Activated CD4-positive, alpha-beta T cell treated with anti-CD3 and anti-CD28 coated beads for 36 hours (primary cell): Measurements from ENCODE around the gene PHC2. TPM values are rescaled to one million over a fixed set of nuclear protein-coding genes. Genes with fewer than 3 reads are reported as not detected.

Experiments
- ATAC-seq: fragments of 200-7000 bp; cut with Tn5 transposase; one replicate; pipeline ENCODE4 v1.10.0; 2021; ENCODE audit warnings: mild to moderate bottlenecking, moderate library complexity
- CTCF ChIA-PET: fragments of 350-600 bp; sonication (Branson Sonifier 250); formaldehyde crosslinking; loops from one replicate; lab custom pipeline; 2021; ENCODE audit warnings: antibody characterized with exemption; lab: Charles Lee
- POLR2A ChIA-PET: fragments of 350-600 bp; sonication (Branson Sonifier 250); formaldehyde crosslinking; loops from one replicate; lab custom pipeline; 2021; ENCODE audit warnings: antibody characterized with exemption, inconsistent platforms; lab: Charles Lee
- DNase-seq: peaks from one replicate; pipeline ENCODE4 v3.0.0-alpha.2; 2020
- H3K27ac Mint-ChIP-seq: one replicate; pipeline ENCODE4 v1.8.0; 2021; ENCODE audit warnings: mixed read lengths
- H3K27me3 Mint-ChIP-seq: one replicate; pipeline ENCODE4 v1.8.0; 2021; ENCODE audit warnings: mixed read lengths
- H3K36me3 Mint-ChIP-seq: one replicate; pipeline ENCODE4 v1.8.0; 2021; ENCODE audit warnings: low read depth, mixed read lengths
- H3K4me1 Mint-ChIP-seq: one replicate; pipeline ENCODE4 v1.8.0; 2021; ENCODE audit warnings: mixed read lengths
- H3K4me3 Mint-ChIP-seq: one replicate; pipeline ENCODE4 v1.8.0; 2021; ENCODE audit warnings: mild to moderate bottlenecking, moderate library complexity, mixed read lengths
- H3K9me3 Mint-ChIP-seq: one replicate; pipeline ENCODE4 v1.8.0; 2021; ENCODE audit warnings: low read depth, mixed read lengths
- intact Hi-C, 2 experiments: fragments of 100-400 bp; cut with DNase I in 1 of 2; cut with micrococcal nuclease in 1 of 2; formaldehyde crosslinking; loops; one replicate each; pipeline versions ENCODE4 v1.14.2 to v1.15.1; 2022 to 2024; cut with DNase I, micrococcal nuclease
- total RNA-seq, 2 experiments: library from RNA; stranded (reverse); gene quantifications; one replicate each; pipeline ENCODE4 v1.2.3, GENCODE V29; 2021

The PHC2 gene
- total RNA-seq, 2 experiments from 2014 or later, result 23.8 to 28.4 TPM

DNA sequence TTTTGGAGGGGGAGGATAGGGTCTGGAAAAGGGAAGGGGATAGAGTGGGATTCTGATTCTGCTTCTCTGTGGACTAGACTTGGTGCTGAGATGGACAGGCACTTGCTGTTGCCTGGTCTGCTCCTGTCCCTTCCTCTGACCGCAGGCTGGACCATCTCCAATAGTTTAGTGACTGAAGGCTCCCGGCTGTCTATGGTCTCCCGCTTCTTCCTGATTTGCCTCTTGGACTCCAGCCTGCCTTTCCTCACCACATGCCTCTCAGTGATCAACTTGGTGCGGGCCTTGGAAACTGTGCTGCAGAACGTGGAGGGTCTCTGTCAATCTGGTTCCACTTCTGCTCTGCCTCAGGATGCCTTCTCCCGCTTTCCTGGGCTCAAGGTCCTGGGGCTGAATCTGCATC, 35.3 kb upstream of the PHC2 start:
- Mint-ChIP-seq H3K4me3 (no peak overlapping the region), H3K36me3 (no peaks in the 10 kb centered on the region), H3K27ac (no peak overlapping the region), H3K27me3 (no peaks in the 10 kb centered on the region), H3K4me1 (peaks cover 4% of the 10 kb centered on the region), H3K9me3 (no peaks in the 10 kb centered on the region)
- ATAC-seq (no peak), DNase-seq (no peak)
- CTCF ChIA-PET, result interaction anchor here (0.6 to 2.5 kb wide), 2 partner anchors 170 to 338 kb away, joined by 3 to 11 read pairs; no protein-coding TSS in a partner anchor
- POLR2A ChIA-PET, result no interaction called here
- intact Hi-C loops, result no loop called here

DNA sequence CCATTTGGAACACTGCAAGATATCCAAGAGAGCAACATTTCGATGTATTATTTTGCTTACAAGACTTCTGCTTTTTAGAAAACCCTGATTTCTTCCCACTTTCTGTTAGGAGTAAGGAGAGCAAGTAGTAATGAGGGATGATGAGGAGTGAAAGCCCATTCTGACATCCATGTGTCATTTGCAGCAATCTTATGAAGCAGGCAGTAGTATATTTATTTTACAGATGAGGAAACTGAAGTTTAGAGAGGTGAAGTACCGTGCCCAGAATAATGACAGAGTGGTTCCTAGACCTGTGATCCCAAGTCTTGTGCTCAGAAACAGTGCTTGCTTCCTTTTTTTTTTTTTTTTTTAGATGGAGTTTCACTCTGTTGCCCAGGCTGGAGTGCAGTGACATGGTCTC, 34.4 kb upstream of the PHC2 start:
- no peak for DNase-seq
- no peaks in the 10 kb centered on the region for H3K27me3 Mint-ChIP-seq
- no peak for ATAC-seq
- no peak overlapping the region for H3K4me3 Mint-ChIP-seq
- no peaks in the 10 kb centered on the region for H3K9me3 Mint-ChIP-seq
- H3K4me1 Mint-ChIP-seq, result no peaks in the 10 kb centered on the region
- ChIA-PET CTCF (no interaction called here), POLR2A (no interaction called here)
- H3K27ac Mint-ChIP-seq, result no peak overlapping the region
- no peaks in the 10 kb centered on the region for H3K36me3 Mint-ChIP-seq
- intact Hi-C loops, result no loop called here

DNA sequence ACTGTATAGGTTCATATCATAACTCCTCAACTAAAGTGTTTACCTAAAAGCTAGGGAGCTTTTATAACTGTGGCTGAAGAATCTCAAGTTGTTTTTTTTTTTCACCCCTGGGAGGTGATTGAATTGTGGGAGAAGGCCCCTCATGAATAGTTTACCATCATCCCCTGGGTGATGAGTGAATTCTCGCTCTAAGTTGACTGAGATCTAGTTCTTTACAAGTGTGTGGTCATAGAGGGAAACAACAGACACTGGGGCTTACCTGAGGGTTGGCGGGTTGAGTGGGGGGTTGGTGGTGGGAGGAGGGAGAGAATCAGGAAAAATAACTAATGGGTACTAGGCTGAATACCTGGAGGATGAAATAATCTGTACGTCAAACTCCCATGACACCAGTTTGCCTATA, 33.7 kb upstream of the PHC2 start:
- ATAC-seq, result no peak

DNA sequence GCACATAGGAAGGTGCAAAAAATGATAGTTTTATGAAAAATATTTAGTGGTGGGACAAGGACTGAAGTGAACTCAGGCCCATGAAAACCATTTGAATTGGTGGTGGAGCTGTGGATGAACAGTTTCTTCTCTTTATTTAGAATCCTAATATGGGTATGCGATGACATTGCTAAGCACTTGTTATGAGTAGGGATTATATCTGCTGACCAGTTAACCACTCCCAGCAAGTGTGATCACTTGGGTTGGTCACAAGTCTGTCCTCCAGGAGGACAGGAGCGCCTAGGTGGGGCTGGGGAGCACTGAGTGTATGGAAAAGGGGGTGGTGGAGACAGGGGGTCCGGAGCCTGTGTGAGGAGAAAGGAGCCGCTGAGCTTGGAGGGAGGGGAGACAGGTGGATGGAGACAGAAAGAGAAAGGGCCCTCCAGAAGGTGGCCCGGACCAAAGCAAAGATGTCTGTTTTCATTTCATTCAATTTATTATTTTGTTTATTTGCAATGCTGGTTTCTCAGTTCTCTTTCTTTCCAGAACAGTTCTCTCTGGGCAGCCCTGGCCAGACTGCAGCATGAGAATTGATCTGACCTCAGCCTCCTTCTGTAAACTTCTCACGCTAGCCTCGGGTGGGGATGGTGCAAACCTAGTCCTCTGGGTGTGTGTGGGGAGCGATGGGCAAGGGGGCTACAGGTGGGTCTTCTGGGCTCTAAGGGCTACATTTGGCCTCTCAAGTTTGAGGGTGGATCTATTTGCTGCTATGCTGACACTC, 31.7 kb upstream of the PHC2 start:
- no peaks in the 10 kb centered on the region for H3K9me3 Mint-ChIP-seq
- ATAC-seq (no peak), DNase-seq (no peak)
- CTCF ChIA-PET, result no interaction called here
- POLR2A ChIA-PET, result no interaction called here
- H3K4me1 Mint-ChIP-seq, result no peaks in the 10 kb centered on the region
- H3K36me3 Mint-ChIP-seq, result no peaks in the 10 kb centered on the region
- intact Hi-C loops, result no loop called here
- H3K27me3 Mint-ChIP-seq, result peaks cover 5% of the 10 kb centered on the region
- H3K4me3 Mint-ChIP-seq, result no peak overlapping the region
- no peak overlapping the region for H3K27ac Mint-ChIP-seq

More for the DNA sequence above, 33.7 kb upstream of the PHC2 start:
- DNase-seq, result no peak
- H3K27ac Mint-ChIP-seq, result no peak overlapping the region
- no peaks in the 10 kb centered on the region for H3K9me3 Mint-ChIP-seq
- CTCF ChIA-PET, result no interaction called here
- no peaks in the 10 kb centered on the region for H3K36me3 Mint-ChIP-seq
- no peaks in the 10 kb centered on the region for H3K27me3 Mint-ChIP-seq
- intact Hi-C loops, result no loop called here
- H3K4me3 Mint-ChIP-seq, result no peak overlapping the region
- no peaks in the 10 kb centered on the region for H3K4me1 Mint-ChIP-seq
- POLR2A ChIA-PET, result no interaction called here

DNA sequence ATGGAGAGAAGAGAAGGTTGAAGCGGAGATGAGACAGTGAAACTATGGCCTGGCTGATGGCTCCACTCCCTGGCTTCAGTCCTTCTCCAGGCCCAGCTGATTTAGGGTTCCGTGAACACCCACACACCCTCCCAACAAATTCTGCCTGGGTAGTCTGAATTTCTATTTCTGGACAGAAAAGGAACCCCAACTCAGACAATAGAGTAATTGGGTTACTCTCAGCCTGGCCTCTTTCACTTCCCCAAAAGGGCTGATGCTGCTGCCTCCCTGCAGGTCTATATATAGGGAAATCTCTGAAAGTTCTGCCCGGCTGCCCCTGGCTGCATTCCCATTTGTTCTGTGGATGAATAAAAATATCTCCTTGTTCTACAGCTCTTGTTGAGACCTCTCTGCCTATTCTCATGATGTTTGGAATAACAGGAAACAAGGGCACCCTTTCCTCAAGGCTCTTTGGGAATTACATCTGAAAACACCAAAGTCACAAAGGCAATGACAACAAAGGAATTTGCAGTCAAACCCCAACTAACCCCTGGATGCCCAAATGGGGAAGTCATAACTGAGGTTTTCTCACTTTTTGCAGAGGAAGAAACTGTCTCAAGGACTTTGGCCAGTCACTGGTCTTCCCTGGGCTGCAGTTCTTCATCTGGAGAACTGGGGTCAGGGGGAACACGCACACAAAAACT, 30.2 kb upstream of the PHC2 start:
- Mint-ChIP-seq H3K27me3 (peaks cover 5% of the 10 kb centered on the region), H3K4me3 (no peak overlapping the region), H3K27ac (no peak overlapping the region), H3K36me3 (no peaks in the 10 kb centered on the region), H3K4me1 (no peaks in the 10 kb centered on the region), H3K9me3 (no peaks in the 10 kb centered on the region)
- intact Hi-C loops, result no loop called here
- POLR2A ChIA-PET, result no interaction called here
- CTCF ChIA-PET, result no interaction called here
- DNase-seq (no peak), ATAC-seq (no peak)

DNA sequence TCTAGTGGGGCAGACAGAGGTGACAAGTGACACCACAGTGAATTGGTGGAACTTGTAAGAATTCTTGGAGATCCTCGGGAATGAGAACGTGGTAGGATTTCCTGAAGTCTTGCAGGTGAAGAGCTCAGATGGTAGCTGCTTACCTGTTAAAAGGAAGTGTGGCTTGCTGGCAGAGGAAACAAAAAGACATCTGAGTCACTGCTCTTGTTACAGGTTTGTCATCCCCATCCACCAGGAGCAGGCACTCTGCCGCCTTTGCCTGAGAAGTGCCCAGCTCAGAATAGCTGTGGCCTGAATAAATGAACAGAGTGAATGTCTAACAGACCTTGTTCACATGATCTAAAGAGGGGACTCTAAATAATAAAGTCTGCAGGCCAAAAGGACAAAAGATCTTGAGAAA, 29.2 kb upstream of the PHC2 start:
- ATAC-seq, result no peak
- Mint-ChIP-seq H3K36me3 (no peaks in the 10 kb centered on the region), H3K4me1 (peaks cover 3% of the 10 kb centered on the region), H3K27ac (no peak overlapping the region), H3K4me3 (no peak overlapping the region), H3K9me3 (no peaks in the 10 kb centered on the region), H3K27me3 (peaks cover 5% of the 10 kb centered on the region)
- no peak for DNase-seq
- intact Hi-C loops, result no loop called here
- ChIA-PET CTCF (no interaction called here), POLR2A (no interaction called here)

DNA sequence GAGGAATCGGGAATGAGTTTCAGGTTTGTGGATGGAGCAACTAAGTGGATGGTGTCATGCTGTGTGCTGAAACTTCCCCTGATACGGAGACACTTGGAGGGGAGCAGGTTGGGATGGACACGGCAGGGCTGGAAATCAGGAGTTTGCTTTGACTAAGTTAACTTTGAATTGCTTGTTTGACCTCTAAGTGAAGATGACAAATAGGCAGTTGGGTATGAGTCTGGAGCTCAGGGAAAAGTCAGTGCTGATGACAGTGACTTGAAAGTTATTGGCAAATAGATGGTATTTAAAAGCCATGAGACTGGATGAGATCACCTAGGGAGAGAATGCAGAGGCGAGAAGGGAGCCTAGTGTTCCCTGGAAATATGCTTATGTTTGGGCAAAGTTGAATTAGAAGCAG, 28.8 kb upstream of the PHC2 start:
- intact Hi-C loops, result loop anchor here in 1 of 2 experiments (5.0 kb wide), 2 partner anchors 92 to 347 kb away; no protein-coding TSS in a partner anchor
- H3K4me1 Mint-ChIP-seq, result peaks cover 3% of the 10 kb centered on the region
- H3K27me3 Mint-ChIP-seq, result peaks cover 5% of the 10 kb centered on the region
- H3K4me3 Mint-ChIP-seq, result no peak overlapping the region
- no peaks in the 10 kb centered on the region for H3K9me3 Mint-ChIP-seq
- no peak for ATAC-seq
- H3K27ac Mint-ChIP-seq, result no peak overlapping the region
- POLR2A ChIA-PET, result no interaction called here
- CTCF ChIA-PET, result no interaction called here
- H3K36me3 Mint-ChIP-seq, result no peaks in the 10 kb centered on the region
- DNase-seq, result no peak

DNA sequence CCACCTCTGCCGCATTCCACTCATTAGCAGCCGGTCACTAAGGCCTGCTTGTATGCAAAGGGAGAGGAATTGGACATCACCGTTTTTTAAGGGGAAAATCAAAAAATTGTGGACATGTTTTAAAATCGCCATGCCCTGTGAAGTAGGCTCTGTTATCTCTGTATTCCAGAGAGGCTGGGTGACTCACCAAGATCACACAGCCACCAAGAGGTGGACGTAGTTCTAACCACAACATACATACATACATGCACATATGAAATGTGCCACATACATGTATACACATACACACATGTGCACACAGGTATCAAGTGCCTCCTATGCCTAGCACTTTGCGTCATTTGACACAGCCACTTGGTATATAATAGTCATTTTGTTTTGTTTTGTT, 25.6 kb upstream of the PHC2 start:
- ChIA-PET POLR2A (interaction anchor here (0.7 kb wide), 2 partner anchors 12 to 159 kb away, joined by 4 to 6 read pairs; no protein-coding TSS in a partner anchor), CTCF (interaction anchor here (1.0 to 1.9 kb wide), 3 partner anchors 11 to 161 kb away, joined by 3 to 6 read pairs (median 3); no protein-coding TSS in a partner anchor)
- peaks cover 3% of the 10 kb centered on the region for H3K4me1 Mint-ChIP-seq
- H3K27me3 Mint-ChIP-seq, result peaks cover 6% of the 10 kb centered on the region
- intact Hi-C loops, result loop anchor here in 1 of 2 experiments (5.0 kb wide), 2 partner anchors 89 to 344 kb away; no protein-coding TSS in a partner anchor
- no peak overlapping the region for H3K27ac Mint-ChIP-seq
- ATAC-seq, result no peak
- no peak for DNase-seq
- no peaks in the 10 kb centered on the region for H3K9me3 Mint-ChIP-seq
- no peaks in the 10 kb centered on the region for H3K36me3 Mint-ChIP-seq
- no peak overlapping the region for H3K4me3 Mint-ChIP-seq

DNA sequence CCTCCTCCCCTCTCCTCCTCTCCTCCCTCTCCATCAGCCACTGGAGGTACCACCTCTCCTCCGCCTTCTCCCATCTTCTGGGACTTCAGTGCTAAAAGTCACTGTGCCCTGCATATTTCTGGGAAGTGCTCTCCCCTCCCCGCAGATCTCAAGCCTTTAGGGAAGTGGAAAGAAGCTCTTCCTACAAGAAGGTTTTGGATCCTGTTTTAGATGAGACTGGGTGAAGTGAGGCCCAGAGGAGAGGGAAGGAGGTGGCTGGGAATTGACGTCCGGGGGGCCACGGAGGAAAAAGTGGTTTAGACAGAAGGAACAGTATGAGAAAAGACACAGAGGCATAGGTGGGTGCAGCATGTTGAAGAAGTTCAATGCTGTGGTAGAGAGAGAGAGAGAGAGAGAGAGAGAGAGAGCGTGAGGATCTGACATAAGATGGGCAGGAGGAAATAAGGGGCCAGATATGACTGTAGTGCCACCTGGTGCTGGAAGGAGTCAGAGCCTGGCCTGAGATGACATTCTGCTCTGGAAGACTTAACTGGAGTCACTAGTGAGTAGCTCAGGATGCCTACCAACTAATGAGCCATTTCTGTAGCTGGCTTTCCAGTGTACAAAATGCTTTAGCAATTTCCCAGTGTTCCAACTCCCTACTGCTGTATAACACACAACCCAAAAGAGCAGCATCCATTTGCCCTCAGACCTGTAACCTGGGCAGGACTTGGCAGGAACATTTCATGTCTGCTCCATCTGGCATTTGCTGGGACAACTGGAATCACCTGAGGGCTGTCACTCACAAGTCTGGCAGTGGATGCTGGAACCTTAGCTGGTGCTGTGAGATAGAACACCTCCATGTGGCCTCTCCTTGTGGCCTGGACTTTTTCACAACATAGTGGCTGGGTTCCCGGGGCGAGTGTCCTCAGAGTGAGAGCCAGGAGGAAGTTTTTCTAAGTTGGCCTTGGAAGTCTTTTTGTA, 24.9 kb upstream of the PHC2 start:
- ATAC-seq, result peak; percentile 87
- H3K4me1 Mint-ChIP-seq, result peaks cover 3% of the 10 kb centered on the region
- DNase-seq, result peak; percentile 62
- peaks cover 6% of the 10 kb centered on the region for H3K27me3 Mint-ChIP-seq
- H3K9me3 Mint-ChIP-seq, result no peaks in the 10 kb centered on the region
- CTCF ChIA-PET, result interaction anchor here (0.6 to 1.9 kb wide), 7 partner anchors 9 to 863 kb away, joined by 3 to 6 read pairs (median 3); no protein-coding TSS in a partner anchor
- no peaks in the 10 kb centered on the region for H3K36me3 Mint-ChIP-seq
- H3K4me3 Mint-ChIP-seq, result no peak overlapping the region
- intact Hi-C loops, result loop anchor here in 1 of 2 experiments (5.0 kb wide), 2 partner anchors 89 to 344 kb away; no protein-coding TSS in a partner anchor
- POLR2A ChIA-PET, result interaction anchor here (0.7 kb wide), 2 partner anchors 11 to 158 kb away, joined by 4 to 6 read pairs; no protein-coding TSS in a partner anchor
- H3K27ac Mint-ChIP-seq, result no peak overlapping the region

DNA sequence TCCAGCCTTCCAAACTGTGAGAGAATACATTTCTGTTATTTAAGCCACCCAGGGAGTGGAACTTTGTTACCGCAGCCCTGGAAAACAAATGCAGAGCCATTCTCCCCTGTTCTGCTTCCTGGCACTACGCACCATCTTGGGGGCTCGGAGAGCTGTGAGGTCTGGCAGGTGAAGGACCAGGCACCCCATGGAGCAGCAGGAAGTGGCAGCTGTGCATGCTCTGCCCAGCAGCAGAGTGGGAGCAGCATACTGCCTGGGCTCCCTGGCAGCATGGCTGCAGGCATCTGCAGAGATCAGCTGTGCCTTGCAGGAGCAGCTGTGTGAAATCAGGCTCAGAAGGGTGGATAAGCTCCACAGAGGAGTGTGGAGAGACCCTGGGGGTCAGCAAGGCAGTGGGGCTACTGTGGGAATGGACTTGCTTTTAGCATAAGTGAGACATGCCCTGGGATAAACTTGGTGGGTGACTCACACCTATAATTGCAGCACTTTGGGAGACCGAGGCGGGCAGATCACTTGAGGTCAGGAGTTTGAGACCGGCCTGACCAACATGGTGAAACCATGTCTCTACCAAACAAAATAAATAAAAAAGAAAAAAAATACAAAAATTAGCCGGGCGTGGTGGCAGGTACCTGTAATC, 23.9 kb upstream of the PHC2 start:
- no peak overlapping the region for H3K27ac Mint-ChIP-seq
- no peaks in the 10 kb centered on the region for H3K9me3 Mint-ChIP-seq
- peaks cover 3% of the 10 kb centered on the region for H3K4me1 Mint-ChIP-seq
- intact Hi-C loops, result loop anchor here in 1 of 2 experiments (5.0 kb wide), 2 partner anchors 87 to 342 kb away; no protein-coding TSS in a partner anchor
- CTCF ChIA-PET, result interaction anchor here (0.6 to 1.4 kb wide), 4 partner anchors 8 to 862 kb away, joined by 3 read pairs; no protein-coding TSS in a partner anchor
- DNase-seq (no peak), ATAC-seq (no peak)
- no peaks in the 10 kb centered on the region for H3K36me3 Mint-ChIP-seq
- POLR2A ChIA-PET, result no interaction called here
- peaks cover 6% of the 10 kb centered on the region for H3K27me3 Mint-ChIP-seq
- no peak overlapping the region for H3K4me3 Mint-ChIP-seq
